IMR-90 (cell line): ENCODE measurements around the gene TUBGCP6. TPM values are rescaled to one million over a fixed set of nuclear protein-coding genes. Genes with fewer than 3 reads are reported as not detected.

Experiments
- ATAC-seq: fragments of 200-7000 bp; cut with Tn5 transposase; 2 replicates; pipeline ENCODE4 v1.9.1; 2020; ENCODE audit warnings: low read depth, mild to moderate bottlenecking, moderate library complexity
- BruUV-seq: library from RNA; stranded (reverse); fragments of 400-500 nt; replicated peaks from 2 replicates; lab custom pipeline; 2021; lab: Mats Ljungman, UMichigan
- CTCF ChIA-PET: fragments of 300-600 bp; formaldehyde crosslinking; extraction: SDS; loops from one replicate; lab custom pipeline; 2021; ENCODE audit warnings: antibody characterized with exemption; lab: Yijun Ruan, JAX
- POLR2A ChIA-PET: fragments of 300-600 bp; sonication (Branson Sonifier 250); formaldehyde crosslinking; loops from one replicate; lab custom pipeline; 2022; ENCODE audit warnings: antibody characterized with exemption; ENCODE audit not compliant: unreplicated experiment; lab: Charles Lee
- DNase-seq: peaks from one replicate; pipeline ENCODE4 v3.0.0; 2013
- H2AFZ ChIP-seq: replicated peaks from 2 replicates; pipeline ENCODE3; 2013; ENCODE audit warnings: low read length, mild to moderate bottlenecking; ENCODE audit not compliant: poor library complexity
- H2AK5ac ChIP-seq: 2 replicates; pipeline ENCODE4 v1.6.1; 2013; ENCODE audit warnings: low read depth, low read length, inconsistent platforms
- H2AK9ac ChIP-seq: replicated peaks from 2 replicates; pipeline ENCODE3; 2013; ENCODE audit warnings: mild to moderate bottlenecking, low read depth, low read length, moderate library complexity; ENCODE audit not compliant: poor library complexity
- H2BK120ac ChIP-seq: 2 replicates; pipeline ENCODE4 v1.6.1; 2013; ENCODE audit warnings: low read depth, low read length, inconsistent platforms
- H2BK15ac ChIP-seq: 3 replicates; pipeline ENCODE4 v1.6.1; 2013; ENCODE audit warnings: low read depth, low read length, inconsistent platforms
- H2BK20ac ChIP-seq: 2 replicates; pipeline ENCODE4 v1.6.1; 2013; ENCODE audit warnings: low read depth, mild to moderate bottlenecking, inconsistent platforms, low read length, moderate library complexity
- H2BK5ac ChIP-seq: 2 replicates; pipeline ENCODE4 v1.6.1; 2013; ENCODE audit warnings: mild to moderate bottlenecking, low read depth, low read length, inconsistent platforms; ENCODE audit not compliant: poor library complexity, severe bottlenecking
- H3K14ac ChIP-seq: replicated peaks from 2 replicates; pipeline ENCODE4 v1.6.1; 2013; ENCODE audit warnings: low read depth, low read length, inconsistent platforms
- H3K18ac ChIP-seq: 2 replicates; pipeline ENCODE4 v1.6.1; 2013; ENCODE audit warnings: low read depth, low read length, control low read depth
- H3K23ac ChIP-seq: 2 replicates; pipeline ENCODE4 v1.6.1; 2013; ENCODE audit warnings: low read depth, low read length, inconsistent platforms
- H3K27ac ChIP-seq: 2 replicates; pipeline ENCODE4 v1.5.1; 2013; ENCODE audit warnings: mild to moderate bottlenecking, control low read depth, low read length; ENCODE audit not compliant: insufficient read depth
- H3K27me3 ChIP-seq: 2 replicates; pipeline ENCODE4 v1.6.1; 2013; ENCODE audit warnings: low read length; ENCODE audit not compliant: control insufficient read depth, insufficient read depth
- H3K36me3 ChIP-seq: 2 replicates; pipeline ENCODE4 v1.6.1; 2013; ENCODE audit warnings: low read length, mixed read lengths; ENCODE audit not compliant: control insufficient read depth, insufficient read depth
- H3K4ac ChIP-seq: 2 replicates; pipeline ENCODE4 v1.6.1; 2013; ENCODE audit warnings: low read depth, low read length, inconsistent platforms
- H3K4me1 ChIP-seq: 2 replicates; pipeline ENCODE4 v1.6.1; 2013; ENCODE audit warnings: low read length, mixed read lengths; ENCODE audit not compliant: control insufficient read depth, insufficient read depth
- H3K4me2 ChIP-seq: 2 replicates; pipeline ENCODE4 v1.6.1; 2013; ENCODE audit warnings: low read depth, mild to moderate bottlenecking, control low read depth, low read length, moderate library complexity
- H3K4me3 ChIP-seq: 2 replicates; pipeline ENCODE4 v1.5.1; 2013; ENCODE audit warnings: low read depth, mild to moderate bottlenecking, control low read depth, low read length, moderate library complexity; ENCODE audit not compliant: insufficient read depth
- H3K56ac ChIP-seq: 2 replicates; pipeline ENCODE4 v1.6.1; 2013; ENCODE audit warnings: low read length, inconsistent platforms; ENCODE audit not compliant: insufficient read depth; ENCODE audit errors: extremely low read depth
- H3K79me1 ChIP-seq, 2 experiments: 2 replicates each; pipeline ENCODE4 v1.6.1; 2013; ENCODE audit warnings: low read length in 2 of 2, inconsistent platforms in 1 of 2, low read depth in 1 of 2
- H3K9ac ChIP-seq: 2 replicates; pipeline ENCODE4 v1.6.1; 2013; ENCODE audit warnings: low read depth, low read length, control low read depth
- H3K9me1 ChIP-seq: 2 replicates; pipeline ENCODE4 v1.6.1; 2013; ENCODE audit warnings: low read length, inconsistent platforms; ENCODE audit not compliant: insufficient read depth
- H3K9me3 ChIP-seq: 2 replicates; pipeline ENCODE4 v1.6.1; 2013; ENCODE audit warnings: low read length; ENCODE audit not compliant: control insufficient read depth, insufficient read depth
- H4K20me1 ChIP-seq: 2 replicates; pipeline ENCODE4 v1.6.1; 2013; ENCODE audit warnings: low read length, inconsistent platforms; ENCODE audit not compliant: insufficient read depth
- H4K5ac ChIP-seq: 2 replicates; pipeline ENCODE4 v1.6.1; 2013; ENCODE audit warnings: mild to moderate bottlenecking, low read depth, low read length, control low read depth
- H4K8ac ChIP-seq, 2 experiments: 2 replicates each; pipeline ENCODE4 v1.6.1; 2013; ENCODE audit warnings: low read depth in 2 of 2, low read length in 2 of 2, control low read depth in 1 of 2, inconsistent platforms in 1 of 2
- H4K91ac ChIP-seq: 2 replicates; pipeline ENCODE4 v1.6.1; 2013; ENCODE audit warnings: low read depth, low read length, inconsistent platforms; ENCODE audit not compliant: insufficient read depth
- BHLHE40 ChIP-seq: fragments of 150-350 bp; IDR thresholded peaks from 2 replicates; pipeline ENCODE4 v1.6.1; 2016; ENCODE audit warnings: mild to moderate bottlenecking, low read depth, low read length
- FOS ChIP-seq: fragments of 150-350 bp; IDR thresholded peaks from 2 replicates; pipeline ENCODE4 v1.6.1; 2016; ENCODE audit warnings: low read depth, low read length
- MAFK ChIP-seq: IDR thresholded peaks from 2 replicates; pipeline ENCODE4 v1.6.1; 2012; ENCODE audit warnings: low read depth, low read length, improper control_type of control experiment
- NFE2L2 ChIP-seq: fragments of 150-350 bp; IDR thresholded peaks from 2 replicates; pipeline ENCODE4 v1.6.1; 2016; ENCODE audit warnings: low read depth, mild to moderate bottlenecking, low read length
- RAD21 ChIP-seq: IDR thresholded peaks from 2 replicates; pipeline ENCODE4 v1.6.1; 2012; ENCODE audit warnings: low read length, improper control_type of control experiment
- USF2 ChIP-seq: fragments of 150-350 bp; IDR thresholded peaks from 2 replicates; pipeline ENCODE4 v1.6.1; 2017; ENCODE audit warnings: mild to moderate bottlenecking, antibody characterized with exemption, low read length, low read depth
- WGBS, 2 experiments: methylation state at CpG; one replicate each; pipeline versions ENCODE4 v1.1.5 to v1.1.7; 2013; ENCODE audit warnings: missing lambda C conversion rate in 2 of 2; ENCODE audit not compliant: insufficient read length in 1 of 2; ENCODE audit errors: extremely low coverage in 2 of 2; 5-methylcytosine and 5-hydroxymethylcytosine counted together
- dilution Hi-C: fragments of 300-500 bp; cut with HindIII; formaldehyde crosslinking; loops from one replicate; pipeline ENCODE4 v1.14.3; 2018; ENCODE audit warnings: low sequenced_read_pairs; ENCODE audit not compliant: unreplicated experiment
- in situ Hi-C: fragments of 300-500 bp; cut with MboI; formaldehyde crosslinking; loops from 3 replicates; pipeline ENCODE4 v1.14.3; 2019; ENCODE audit warnings: low sequenced_read_pairs, inconsistent platforms, mixed read lengths
- intact Hi-C: fragments of 100-400 bp; cut with micrococcal nuclease; formaldehyde crosslinking; loops from 2 replicates; pipeline ENCODE4 v1.10.0; 2022
- polyA plus RNA-seq, 3 experiments: library from polyadenylated mRNA; depleted of rRNA; stranded (reverse); fragments of >200 nt; gene quantifications; 2 replicates each; pipeline ENCODE4 v1.2.3, GENCODE V29; 2012; ENCODE audit warnings: low replicate concordance in 1 of 3
- total RNA-seq: library from RNA; depleted of rRNA; stranded (reverse); fragments of >200 nt; gene quantifications from 2 replicates; pipeline ENCODE4 v1.2.3, GENCODE V29; 2012

The TUBGCP6 gene
- total and polyA plus RNA-seq, 2 of the 4 experiments (the other 2 are of a cell fraction) = 10.8 to 28.6 TPM

GRCh38 chr22:50175191-50175461 is 69.7 kb downstream of the TUBGCP6 start:
- intact Hi-C loops (no loop called here), in situ Hi-C loops (no loop called here), dilution Hi-C loops (no loop called here)
- H3K14ac ChIP-seq = no peak overlapping the region
- H3K23ac ChIP-seq = no peak overlapping the region
- no peak overlapping the region for H2AK5ac ChIP-seq
- H2AFZ ChIP-seq = no peak overlapping the region
- no peak overlapping the region for H2AK9ac ChIP-seq
- DNase-seq (no peak), ATAC-seq (no peak)
- no peak overlapping the region for H2BK15ac ChIP-seq
- peaks cover 2% of the 10 kb centered on the region; the same call in 1 of the 2 replicates for H3K36me3 ChIP-seq
- H3K4me3 ChIP-seq = no peak overlapping the region
- no peaks in the 10 kb centered on the region for H3K9me1 ChIP-seq
- 20% methylated on average over 1 of the region's 6 CpGs; no CpG with 5 or more reads in 1 of the 2 experiments for WGBS, 2 experiments
- no peak overlapping the region for H2BK120ac ChIP-seq
- H3K27me3 ChIP-seq = peaks cover 13% of the 10 kb centered on the region; the same call in 1 of the 2 replicates
- no peak overlapping the region for H3K56ac ChIP-seq
- no peak overlapping the region for H3K4ac ChIP-seq
- ChIA-PET CTCF (no interaction called here), POLR2A (no interaction called here)
- BruUV-seq = no TSS peak
- H3K9me3 ChIP-seq = no peaks in the 10 kb centered on the region
- no peak overlapping the region for H2BK20ac ChIP-seq
- no peak overlapping the region for H3K9ac ChIP-seq
- no peak overlapping the region for H3K4me2 ChIP-seq
- H3K4me1 ChIP-seq = no peaks in the 10 kb centered on the region
- H3K79me1 ChIP-seq = no peaks in the 10 kb centered on the region
- H4K5ac ChIP-seq = no peak overlapping the region
- no peak overlapping the region for H3K18ac ChIP-seq
- no peak overlapping the region for H3K27ac ChIP-seq
- no peaks in the 10 kb centered on the region for H4K20me1 ChIP-seq
- no peak overlapping the region for H2BK5ac ChIP-seq
- TF ChIP-seq NFE2L2 (no peak), BHLHE40 (no peak), RAD21 (no peak), MAFK (no peak), USF2 (no peak), FOS (no peak)
- no peak overlapping the region for H4K91ac ChIP-seq
- no peak overlapping the region for H4K8ac ChIP-seq
